DOHH2 (cell line): ENCODE data around the gene STARD6.

Experiments used
- H3F3A ChIP-seq: fragments of 200-600 bp; sonication (generic), shearing (Covaris generic); 2 replicates; pipeline ENCODE4 v1.6.0; 2016; ENCODE audit warnings: antibody characterized with exemption, mild to moderate bottlenecking; ENCODE audit not compliant: control insufficient read depth, insufficient read depth
- H3K27ac ChIP-seq: fragments of 200-600 bp; sonication (generic); 2 replicates; pipeline ENCODE4 v1.5.1; 2014; ENCODE audit warnings: low read depth, mild to moderate bottlenecking, low read length, moderate library complexity
- H3K27me3 ChIP-seq: fragments of 200-600 bp; sonication (generic); 2 replicates; pipeline ENCODE4 v1.6.1; 2014; ENCODE audit warnings: mild to moderate bottlenecking, low read length, mixed read lengths; ENCODE audit not compliant: control insufficient read depth
- H3K36me3 ChIP-seq: fragments of 200-600 bp; sonication (generic); 2 replicates; pipeline ENCODE4 v1.6.1; 2014; ENCODE audit warnings: mild to moderate bottlenecking, low read length, moderate library complexity, mixed read lengths; ENCODE audit not compliant: control insufficient read depth
- H3K4me1 ChIP-seq: fragments of 200-600 bp; sonication (generic); 2 replicates; pipeline ENCODE4 v1.6.1; 2014; ENCODE audit warnings: mild to moderate bottlenecking, low read length, mixed read lengths; ENCODE audit not compliant: control insufficient read depth
- H3K4me2 ChIP-seq: fragments of 200-600 bp; sonication (generic); 2 replicates; pipeline ENCODE4 v1.6.0; 2014; ENCODE audit warnings: mild to moderate bottlenecking, low read length, moderate library complexity
- H3K4me3 ChIP-seq: fragments of 200-600 bp; sonication (generic); 2 replicates; pipeline ENCODE4 v1.5.1; 2014; ENCODE audit warnings: mild to moderate bottlenecking, low read length, mixed read lengths
- H3K79me2 ChIP-seq: fragments of 200-600 bp; sonication (generic); 2 replicates; pipeline ENCODE4 v1.6.1; 2014; ENCODE audit warnings: mild to moderate bottlenecking, low read length, mixed read lengths; ENCODE audit not compliant: control insufficient read depth
- H3K9me2 ChIP-seq: fragments of 200-600 bp; sonication (generic); replicated peaks from 2 replicates; pipeline ENCODE4 v1.6.1; 2014; ENCODE audit warnings: mild to moderate bottlenecking, low read length, mixed read lengths; ENCODE audit not compliant: control insufficient read depth
- H3K9me3 ChIP-seq: fragments of 200-600 bp; sonication (generic); 2 replicates; pipeline ENCODE4 v1.6.1; 2014; ENCODE audit warnings: antibody characterized with exemption, low read length, mixed read lengths; ENCODE audit not compliant: control insufficient read depth, insufficient read depth
- H4K20me1 ChIP-seq: fragments of 200-600 bp; sonication (generic); 2 replicates; pipeline ENCODE4 v1.6.0; 2014; ENCODE audit warnings: low read depth, mild to moderate bottlenecking, antibody characterized with exemption, low read length, moderate library complexity; ENCODE audit not compliant: control insufficient read depth, insufficient read depth
- CTCF ChIP-seq: fragments of 200-600 bp; sonication (generic); IDR thresholded peaks from one replicate; pipeline ENCODE4 v1.5.1; 2014; ENCODE audit warnings: antibody characterized with exemption, mild to moderate bottlenecking, low read depth, low read length; ENCODE audit not compliant: poor library complexity, severe bottlenecking
- EZH2phosphoT487 ChIP-seq: fragments of 200-600 bp; sonication (generic); IDR thresholded peaks from 2 replicates; pipeline ENCODE4 v1.6.1; 2017; ENCODE audit warnings: borderline replicate concordance, mild to moderate bottlenecking, antibody characterized with exemption, low read length, moderate library complexity, mixed read lengths

Gene STARD6

GRCh38 chr18:54284535-54284934, 73.1 kb downstream of the STARD6 start:
- Histone ChIP-seq H3K79me2 (no peaks in the 10 kb centered on the region), H3K9me3 (no peaks in the 10 kb centered on the region), H3K4me2 (0 out of 2 replicates have a peak overlapping the region, but pooled peaks have one; percentile 19), H3K36me3 (peaks cover 41% of the 10 kb centered on the region), H3F3A (0 out of 2 replicates have a peak, but pooled peaks cover 2% of the 10 kb centered on the region), H3K9me2 (no peaks in the 10 kb centered on the region), H3K27ac (no peak overlapping the region), H4K20me1 (no peaks in the 10 kb centered on the region), H3K4me3 (no peak overlapping the region), H3K4me1 (peaks cover 33% of the 10 kb centered on the region), H3K27me3 (no peaks in the 10 kb centered on the region)
- TF ChIP-seq CTCF (no peak), EZH2phosphoT487 (no peak)

- H3K9me3 ChIP-seq, result peaks cover 7% of the 10 kb centered on the region; the same call in 1 of the 2 replicates
- no peaks in the 10 kb centered on the region for H4K20me1 ChIP-seq
- H3K4me2 ChIP-seq, result peak overlapping the region; percentile 36
- peak overlapping the region; percentile 23; the same call in 1 of the 2 replicates for H3K4me3 ChIP-seq
- H3K79me2 ChIP-seq, result no peaks in the 10 kb centered on the region
- H3K9me2 ChIP-seq, result no peaks in the 10 kb centered on the region
- TF ChIP-seq CTCF (no peak), EZH2phosphoT487 (no peak)
- peaks cover 50% of the 10 kb centered on the region for H3K36me3 ChIP-seq
- no peaks in the 10 kb centered on the region for H3K27me3 ChIP-seq
- H3F3A ChIP-seq, result peaks cover 9% of the 10 kb centered on the region
- H3K4me1 ChIP-seq, result peaks cover 55% of the 10 kb centered on the region
- H3K27ac ChIP-seq, result no peak overlapping the region
These were observed 77.5 kb downstream of the STARD6 start for GRCh38 chr18:54280220-54280569.

GRCh38 chr18:54279477-54280219, 78.0 kb downstream of the STARD6 start:
- TF ChIP-seq EZH2phosphoT487 (no peak), CTCF (no peak)
- H3K4me3 ChIP-seq, result peak overlapping the region; percentile 23; the same call in 1 of the 2 replicates
- H3K27ac ChIP-seq, result no peak overlapping the region
- H3K4me1 ChIP-seq, result peaks cover 49% of the 10 kb centered on the region
- H3K9me3 ChIP-seq, result peaks cover 7% of the 10 kb centered on the region; the same call in 1 of the 2 replicates
- no peaks in the 10 kb centered on the region for H3K27me3 ChIP-seq
- H3K4me2 ChIP-seq, result peak overlapping the region; percentile 36
- H3F3A ChIP-seq, result peaks cover 9% of the 10 kb centered on the region
- H4K20me1 ChIP-seq, result no peaks in the 10 kb centered on the region
- H3K79me2 ChIP-seq, result no peaks in the 10 kb centered on the region
- H3K9me2 ChIP-seq, result no peaks in the 10 kb centered on the region
- peaks cover 48% of the 10 kb centered on the region for H3K36me3 ChIP-seq
